GM18868 (cell line): Measurements from ENCODE around the gene CRYL1.
"Not testable (repeated sequence)": the region's sequence is repeated elsewhere in the genome, so short reads cannot be mapped to it uniquely, and the experiment has no call there.

Experiments used
- ATAC-seq: cut with Tn5 transposase; IDR thresholded peaks from one replicate; pipeline ENCODE4 v1.9.1; 2021; ENCODE audit warnings: mild to moderate bottlenecking, moderate library complexity; ENCODE audit not compliant: unreplicated experiment

CRYL1 gene

DNA sequence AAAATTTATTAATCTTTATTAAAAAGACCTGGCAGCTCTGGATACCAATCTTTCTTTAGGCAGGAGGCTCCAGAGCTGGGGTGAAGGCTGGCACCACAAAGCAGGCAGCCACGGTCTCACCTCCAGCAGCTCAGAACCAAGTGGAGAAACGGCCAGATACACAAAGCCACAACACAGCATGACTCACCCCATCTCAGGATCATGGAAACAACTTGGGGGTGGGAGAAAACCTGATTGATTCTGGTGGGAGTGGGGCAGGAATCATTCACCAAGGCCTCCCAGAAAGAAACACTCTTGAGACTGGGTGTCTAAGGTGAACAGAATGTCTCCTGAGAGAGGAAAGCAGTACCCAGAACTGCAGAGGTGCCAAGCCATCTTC is 64.2 kb downstream of the CRYL1 start:
- ATAC-seq: no peak

DNA sequence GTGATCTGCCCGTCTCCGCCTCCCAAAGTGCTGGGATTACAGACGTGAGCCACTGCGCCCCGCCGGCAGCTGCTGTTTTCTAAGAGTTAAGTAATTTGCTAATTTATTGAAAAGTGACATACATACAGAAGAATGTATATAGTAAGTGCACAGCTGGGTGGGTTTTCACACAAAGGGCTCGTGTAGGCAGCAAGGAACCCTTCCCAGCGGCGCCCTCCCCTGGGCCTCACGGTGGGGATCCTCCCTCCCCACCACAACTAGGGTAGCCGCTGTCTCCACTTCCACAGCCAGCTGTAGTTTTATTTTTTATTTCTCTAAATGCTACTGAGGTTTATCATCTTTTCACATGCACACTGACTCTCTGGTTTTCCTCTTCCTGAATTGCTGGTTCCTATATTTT is 64.9 kb downstream of the CRYL1 start:
- no peak for ATAC-seq

DNA sequence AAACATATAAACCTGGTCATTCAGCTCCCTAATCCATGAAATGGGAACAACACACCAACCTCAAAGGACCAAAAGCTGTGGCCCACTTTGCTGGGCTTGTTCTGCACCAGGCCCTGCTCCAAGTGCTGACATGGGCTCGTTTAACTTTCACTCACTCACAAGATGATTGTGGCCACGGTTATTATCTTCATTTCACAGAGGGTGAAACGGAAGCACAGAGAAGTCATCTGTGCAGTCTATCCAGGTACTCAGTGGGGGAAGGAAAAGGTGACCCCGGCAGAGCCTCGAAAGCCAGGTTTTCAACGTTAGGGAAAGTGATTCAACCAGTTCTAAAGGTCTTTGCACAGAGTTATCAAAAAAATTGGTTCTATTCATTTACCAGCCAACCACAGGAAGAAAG is 68.0 kb downstream of the CRYL1 start:
- ATAC-seq: no peak

DNA sequence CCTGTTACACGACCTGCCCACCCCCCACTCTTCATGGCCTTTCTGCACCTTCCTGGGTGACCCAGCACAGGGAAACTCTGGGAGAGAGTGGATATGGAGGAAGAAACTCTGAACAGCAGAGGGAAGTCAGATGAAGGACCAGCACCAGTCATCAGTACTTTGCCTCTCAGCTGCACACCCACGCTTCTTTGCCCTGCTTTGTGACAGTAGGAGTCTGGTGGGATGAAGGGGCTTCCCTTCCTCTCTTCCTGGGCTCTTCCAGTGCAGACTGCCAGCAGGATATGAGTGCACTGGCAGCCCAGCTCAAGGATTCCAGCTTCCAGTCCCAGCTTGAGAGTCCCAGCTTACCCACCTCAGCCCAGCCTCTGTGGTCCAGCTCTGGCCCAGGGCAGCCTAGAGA is 68.9 kb downstream of the CRYL1 start:
- ATAC-seq: no peak

DNA sequence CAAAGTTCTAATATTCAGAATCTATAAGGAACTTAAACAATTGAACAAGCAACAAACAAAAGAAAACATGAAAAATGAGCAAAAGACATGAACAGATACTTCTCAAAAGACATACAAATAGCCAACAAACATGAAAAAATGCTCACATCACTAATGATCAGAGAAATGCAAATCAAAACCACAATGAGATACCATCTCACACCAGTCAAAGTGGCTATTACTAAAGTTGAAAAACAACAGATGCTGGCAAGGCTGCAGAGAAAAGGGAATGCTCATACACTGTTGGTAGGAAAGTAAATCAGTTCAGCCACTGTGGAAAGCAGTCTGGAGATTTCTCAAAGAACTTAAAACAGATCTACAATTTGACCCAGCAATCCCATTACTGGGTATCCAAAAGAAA is 74.3 kb downstream of the CRYL1 start:
- ATAC-seq: no peak

DNA sequence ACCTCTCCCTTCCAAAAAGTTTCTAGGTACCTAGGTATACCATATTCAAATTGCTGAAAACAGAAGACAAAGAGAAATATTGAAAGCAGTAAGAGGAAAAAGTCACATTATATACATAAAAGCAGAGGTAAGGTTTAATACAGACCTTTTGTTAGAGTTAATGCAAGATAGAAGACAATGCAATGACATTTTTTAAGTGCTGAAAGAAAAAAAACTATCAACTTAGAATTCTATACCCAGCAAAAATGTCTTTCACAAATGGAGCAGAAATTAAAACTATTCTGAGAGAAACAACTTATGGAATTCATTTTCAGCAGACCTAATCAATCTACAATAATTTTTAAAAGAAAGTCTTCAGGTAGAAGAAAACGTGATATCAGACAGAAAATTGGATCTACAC is 77.2 kb downstream of the CRYL1 start:
- ATAC-seq: no peak

DNA sequence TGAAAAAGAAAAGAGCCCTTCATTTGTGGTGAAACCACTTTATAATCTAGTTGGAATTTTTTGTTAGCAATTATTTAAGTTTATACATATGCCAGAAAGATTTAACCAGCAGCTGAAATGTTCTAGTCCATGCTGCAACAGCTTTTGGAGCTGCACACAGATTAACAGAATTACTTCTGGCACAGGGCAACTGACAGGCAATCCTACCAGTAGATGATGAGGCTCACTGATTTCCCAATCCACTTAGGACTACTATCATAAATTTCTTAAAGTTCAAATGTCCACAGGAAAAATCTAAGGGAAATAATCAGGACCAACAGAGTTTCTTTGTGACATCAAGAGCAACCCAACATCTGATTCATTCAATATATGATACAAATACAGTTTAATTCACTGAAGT is 78.8 kb downstream of the CRYL1 start:
- no peak for ATAC-seq

DNA sequence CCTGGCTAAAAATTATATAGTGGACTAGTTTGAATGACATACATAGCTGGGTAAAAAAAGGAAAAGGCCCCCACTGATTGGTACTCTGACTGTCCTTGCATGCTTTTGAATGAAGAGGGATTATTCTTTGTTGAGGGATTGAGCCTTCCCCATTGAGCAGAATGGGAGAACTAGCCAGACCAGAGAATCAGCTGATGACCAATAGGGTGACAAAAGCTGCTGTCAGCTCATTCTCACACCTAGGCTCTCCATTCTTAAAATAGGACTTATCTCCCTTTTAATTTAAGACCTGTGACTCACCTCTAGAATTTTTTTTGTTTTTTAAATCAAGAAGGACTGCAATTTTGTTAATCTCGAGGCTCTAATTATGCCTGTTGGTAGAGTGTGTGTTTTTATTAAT is 79.3 kb downstream of the CRYL1 start:
- no peak for ATAC-seq

DNA sequence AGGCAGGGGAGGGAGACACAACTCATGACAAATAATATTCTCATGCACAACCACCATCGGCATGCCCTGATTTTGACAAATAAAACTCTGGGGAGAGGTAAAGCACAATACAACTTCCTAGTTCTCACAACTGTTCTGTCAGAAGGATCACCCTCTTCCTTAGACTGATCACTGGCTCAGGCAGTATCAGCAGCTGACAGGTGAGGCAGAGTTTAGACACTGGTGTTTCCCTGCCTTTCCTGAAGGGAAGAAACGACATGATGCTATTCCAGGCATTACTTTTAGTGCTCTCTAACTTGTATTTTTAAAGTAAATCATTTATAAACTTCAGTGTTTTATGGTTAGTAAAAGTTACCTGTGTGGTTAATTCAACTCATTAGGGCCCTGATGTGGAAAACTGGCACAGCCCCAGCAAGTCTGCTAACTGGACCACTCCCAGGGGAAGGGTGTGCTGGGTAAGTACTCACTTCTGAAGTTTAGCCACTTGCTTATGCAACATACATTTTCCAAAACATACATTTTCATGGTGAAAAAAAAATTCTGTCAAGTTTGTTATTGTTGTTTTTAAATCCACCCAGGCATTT is 82.8 kb downstream of the CRYL1 start:
- no peak for ATAC-seq

DNA sequence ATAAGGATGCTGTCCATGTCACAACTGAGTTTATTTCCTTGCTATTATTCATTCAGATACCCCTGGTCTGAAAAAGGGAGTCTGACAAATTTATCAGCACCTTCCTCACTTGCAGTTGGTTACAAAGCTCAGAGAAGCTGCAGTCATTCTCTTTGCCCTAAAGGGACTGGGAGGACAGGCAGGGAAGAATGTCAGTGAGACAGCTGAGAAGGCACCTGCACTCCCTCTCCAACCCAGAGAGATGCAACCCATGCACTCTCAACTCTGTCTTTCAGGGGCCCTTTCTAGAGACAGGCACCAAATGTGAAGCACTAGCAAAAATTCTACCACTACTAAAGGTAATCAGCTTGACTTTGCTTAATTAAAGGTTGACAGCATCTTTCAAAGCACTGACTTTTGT is 83.3 kb downstream of the CRYL1 start:
- no peak for ATAC-seq

DNA sequence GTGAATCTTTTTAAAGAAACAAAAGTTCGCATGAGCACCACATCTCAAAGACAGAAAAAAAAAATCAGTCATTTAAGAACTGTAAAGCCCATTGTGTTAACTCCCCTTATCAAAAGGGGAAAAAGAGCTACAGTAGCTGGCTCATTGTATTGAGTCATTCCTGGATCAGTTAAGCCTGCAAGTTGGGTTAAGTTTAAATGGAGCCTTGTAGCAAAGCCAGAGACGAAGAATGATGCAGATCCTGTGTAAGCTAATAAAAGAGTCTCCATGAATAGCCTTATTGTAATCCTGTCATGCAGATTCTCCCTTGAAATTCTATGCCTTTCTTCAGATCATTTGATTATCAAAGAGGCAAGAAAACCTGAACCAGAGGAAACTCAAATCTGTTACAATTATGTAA is 83.8 kb downstream of the CRYL1 start:
- peak; percentile 80 for ATAC-seq

DNA sequence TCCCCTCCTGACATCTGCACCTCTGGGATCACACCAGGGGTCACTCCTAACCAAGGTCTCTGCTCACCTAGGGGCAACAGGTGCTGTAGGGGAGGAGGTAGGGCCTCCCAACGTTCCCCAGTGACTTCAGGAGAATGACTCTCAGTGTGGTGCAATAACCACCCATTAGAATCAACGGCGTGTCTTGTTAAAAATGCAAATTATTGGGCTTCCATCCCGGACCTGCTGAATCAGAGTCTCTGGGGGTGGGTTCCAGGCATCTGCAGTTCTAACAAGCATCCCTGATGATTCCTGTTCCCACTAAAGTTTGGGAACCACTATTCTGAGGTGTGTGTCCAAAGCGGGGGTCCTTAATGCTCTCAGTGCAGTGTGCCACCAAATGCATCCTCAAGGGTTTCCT is 84.6 kb downstream of the CRYL1 start:
- ATAC-seq: no peak

DNA sequence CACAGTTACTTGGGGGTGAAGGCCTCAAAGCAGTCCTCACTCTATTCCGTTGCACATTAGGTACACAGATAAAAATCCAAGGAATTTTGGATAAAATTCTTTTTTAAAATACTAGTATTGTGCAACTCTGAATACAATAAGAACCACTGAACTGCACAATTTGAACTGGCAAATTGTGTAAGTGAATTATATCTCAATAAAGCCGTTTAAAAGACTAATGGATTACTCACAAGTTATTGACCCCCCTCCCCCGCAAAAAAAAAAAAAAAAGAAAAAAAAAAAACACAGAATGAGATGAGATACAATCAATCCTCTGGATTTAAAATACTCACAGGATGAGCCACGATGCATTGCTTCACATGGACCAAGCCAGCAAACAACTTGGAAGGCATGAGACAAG is 86.4 kb downstream of the CRYL1 start:
- ATAC-seq: no peak

DNA sequence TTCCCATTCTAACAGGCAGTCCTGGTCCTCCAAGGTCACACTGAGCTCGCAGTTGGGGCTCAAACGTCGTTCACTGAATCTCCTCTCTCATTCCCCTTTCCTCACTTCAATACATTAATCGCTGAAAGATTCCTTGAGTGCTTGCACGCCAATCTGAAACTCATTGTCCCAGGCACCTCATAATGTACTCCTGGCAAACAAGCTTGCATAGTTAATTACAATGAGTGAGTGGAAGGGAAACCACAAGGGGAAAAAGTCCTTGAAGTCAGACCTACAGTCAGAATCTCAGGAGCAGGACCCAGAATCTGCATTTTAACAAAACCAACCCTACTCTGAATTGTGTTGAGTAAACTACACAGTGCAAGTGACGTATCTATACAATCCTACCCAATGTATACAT is 86.9 kb downstream of the CRYL1 start:
- ATAC-seq: no peak

DNA sequence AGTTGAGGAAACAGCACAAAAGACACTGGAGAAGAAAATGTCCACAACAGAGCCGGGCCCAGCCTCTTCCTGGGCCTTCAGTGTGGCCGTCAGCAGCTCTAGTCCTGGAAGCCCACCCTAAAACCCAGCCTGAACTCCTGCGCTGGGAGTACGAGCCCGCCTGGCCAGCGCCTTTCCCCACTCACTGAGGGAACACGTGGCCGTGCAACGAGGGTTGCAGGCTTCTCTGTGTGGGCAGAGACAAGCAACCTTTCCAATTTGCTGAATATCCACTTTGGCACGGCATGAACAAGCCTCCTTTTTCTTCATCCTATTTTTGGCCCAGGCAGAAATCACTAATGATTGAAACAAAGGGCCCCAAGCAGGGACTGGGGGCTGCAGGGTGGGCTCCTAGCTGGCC is 89.2 kb downstream of the CRYL1 start:
- no peak for ATAC-seq

DNA sequence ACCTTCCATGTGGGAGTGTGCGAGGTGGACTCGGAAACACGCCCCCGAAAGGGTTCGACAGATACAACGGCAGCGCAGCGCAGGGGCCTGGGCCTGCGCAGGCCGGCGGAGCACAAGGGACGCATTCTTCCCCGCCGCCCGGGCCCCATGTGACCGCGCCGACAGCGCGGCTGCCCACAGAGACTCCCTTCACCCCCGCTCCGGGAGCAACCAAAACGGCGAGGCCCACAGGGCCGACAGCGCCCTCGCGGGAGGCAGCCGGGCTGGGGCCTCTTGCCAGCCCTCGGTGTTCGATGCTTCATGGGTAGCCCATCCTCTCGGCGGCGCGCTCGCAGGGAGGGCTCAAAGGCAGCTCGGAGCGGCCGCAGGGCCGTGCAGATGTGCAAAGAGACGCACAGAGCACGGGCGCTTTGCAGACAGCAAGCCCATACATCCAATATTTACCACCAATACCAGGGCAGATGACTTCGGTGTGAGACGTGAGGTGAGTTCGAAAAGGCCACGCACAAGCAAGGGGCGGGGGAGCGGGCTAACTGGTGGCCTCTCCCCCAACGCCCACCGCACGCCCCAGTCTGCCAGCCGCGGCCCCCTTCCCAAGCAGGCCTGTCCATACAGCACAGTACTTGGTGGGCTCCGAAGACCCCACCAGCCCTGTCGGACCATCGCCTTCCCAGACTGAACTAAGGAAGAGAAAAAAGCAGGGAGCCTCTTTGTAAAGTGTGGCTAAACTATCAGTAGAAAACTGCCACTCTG is 89.9 kb downstream of the CRYL1 start:
- ATAC-seq: no peak

DNA sequence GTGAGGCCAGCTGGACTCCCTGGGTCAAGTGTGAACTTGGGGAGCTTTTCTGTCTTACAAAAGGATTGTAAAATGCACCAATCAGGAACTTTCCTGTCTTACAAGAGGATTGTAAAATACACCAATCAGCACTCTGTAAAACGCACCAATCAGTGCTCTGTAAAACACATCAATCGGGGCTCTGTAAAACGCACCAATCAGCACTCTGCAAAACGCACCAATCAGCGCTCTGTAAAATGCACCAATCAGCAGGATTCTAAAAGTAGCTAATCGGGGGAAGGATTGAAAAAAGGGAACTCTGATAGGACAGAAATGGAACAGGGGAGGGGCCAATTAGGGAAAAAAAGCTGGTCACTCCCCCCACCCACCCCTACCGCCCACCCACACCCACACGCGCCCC is 91.4 kb downstream of the CRYL1 start:
- ATAC-seq: not testable (repeated sequence)

DNA sequence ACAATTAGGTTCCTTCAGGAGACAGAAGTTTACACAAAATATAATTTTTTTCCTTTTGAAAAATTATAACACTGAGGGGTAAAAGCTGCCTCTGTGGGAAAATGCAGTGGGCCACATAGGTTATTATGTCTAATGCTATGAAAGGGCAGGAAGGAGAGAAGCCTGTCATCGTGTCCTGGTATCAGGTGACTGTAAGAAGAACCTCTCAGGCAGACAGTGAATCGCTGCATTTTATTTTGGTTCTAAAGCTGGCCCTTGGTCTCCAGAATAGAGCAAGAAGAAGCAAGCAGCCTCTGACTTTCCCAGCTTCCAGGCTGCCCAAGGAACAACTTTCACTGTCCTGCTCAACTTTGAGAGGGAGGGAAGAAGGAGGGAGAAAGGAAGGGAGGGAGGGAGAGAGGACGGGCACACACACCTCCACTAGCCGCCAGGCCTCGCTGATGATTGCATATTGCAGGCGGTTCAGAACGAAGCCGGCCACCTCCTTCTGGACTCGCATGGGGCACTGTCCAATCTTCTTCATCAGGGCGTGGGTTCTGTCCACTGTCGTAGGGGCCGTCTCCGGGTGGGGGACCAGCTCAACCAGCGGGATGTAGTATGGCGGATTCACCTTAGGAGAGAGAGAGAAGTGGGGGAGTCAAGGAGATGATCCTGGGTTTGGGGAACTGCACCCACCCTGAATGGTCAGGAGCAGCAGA is 93.8 kb downstream of the CRYL1 start:
- no peak for ATAC-seq

DNA sequence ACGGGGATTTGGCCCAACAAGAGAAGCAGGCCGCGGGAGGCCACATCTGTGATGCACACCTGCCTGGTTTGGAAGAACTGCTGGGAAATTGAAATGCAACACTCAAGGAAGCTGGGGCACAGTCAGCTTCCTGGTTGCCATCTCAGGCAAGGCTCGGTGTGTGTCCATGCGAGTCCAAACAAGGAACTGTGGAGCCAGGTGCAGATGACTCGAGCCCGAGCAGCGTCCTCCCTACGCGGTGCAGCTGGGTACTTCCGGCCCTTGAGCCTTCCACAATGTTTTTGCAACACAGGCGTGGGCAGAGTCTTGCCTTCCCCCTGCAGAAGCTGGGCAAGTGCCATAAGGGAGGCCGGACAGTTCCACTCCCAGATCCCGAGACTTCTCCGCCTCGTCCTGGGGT is 94.6 kb downstream of the CRYL1 start:
- no peak for ATAC-seq

DNA sequence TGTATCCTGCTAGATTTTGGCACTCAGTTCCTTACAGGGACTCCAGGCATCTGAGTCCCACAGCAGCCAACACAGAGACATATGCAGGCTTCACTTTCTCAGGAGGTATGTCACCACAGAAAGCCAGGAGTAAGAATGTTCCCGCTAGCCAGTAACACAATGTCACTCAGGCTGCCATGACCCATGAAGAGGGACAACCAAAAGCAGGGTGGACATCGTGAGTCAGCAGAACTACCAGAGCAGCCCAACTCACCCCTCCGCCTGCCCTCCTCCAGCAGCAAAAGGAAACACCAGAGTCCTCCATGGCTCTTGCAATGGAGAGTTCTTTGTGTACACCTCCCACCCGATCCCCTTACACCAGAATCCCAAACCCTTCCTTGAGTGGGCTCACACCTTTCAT is 95.4 kb downstream of the CRYL1 start:
- ATAC-seq: no peak

DNA sequence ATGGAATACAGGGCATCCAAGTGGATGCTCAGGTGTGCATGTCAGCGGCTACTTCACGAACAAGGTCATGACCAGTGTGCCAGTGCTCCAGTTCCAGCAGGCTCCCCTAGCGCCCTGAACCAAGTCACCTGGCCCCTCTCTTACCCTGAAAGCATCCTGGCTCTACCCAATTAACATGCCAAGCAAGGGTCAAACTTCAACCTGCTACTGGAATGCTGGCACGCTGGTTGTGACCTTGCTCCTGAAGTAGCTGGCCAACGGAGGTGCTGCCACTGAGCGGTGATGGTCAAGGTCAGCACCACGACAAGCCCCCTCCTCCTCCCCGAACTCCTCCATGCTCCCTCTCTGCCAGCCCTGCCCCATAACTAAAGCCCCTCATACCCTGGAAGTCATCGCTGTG is 96.0 kb downstream of the CRYL1 start:
- no peak for ATAC-seq
